Esophagus squamous epithelium (tissue), 5 donors: Measurements from ENCODE around the gene KIF1B. TPM values are rescaled to one million over a fixed set of nuclear protein-coding genes. Genes with fewer than 3 reads are reported as not detected.

Source experiments
- DNase-seq: peaks from one replicate; lab custom pipeline; 2025; lab: John Stamatoyannopoulos, UW
- H3K27ac ChIP-seq, 4 donors: fragments of 200-600 bp; sonication (generic); one replicate each; pipeline ENCODE4 v1.5.1; 2016 to 2019; ENCODE audit warnings: mild to moderate bottlenecking in 1 of 4
- H3K27me3 ChIP-seq, 4 donors: fragments of 200-600 bp; sonication (generic); 1 replicate in 3 of 4; 2 replicates in 1 of 4; pipeline versions ENCODE4 v1.5.1 to v1.6.0; 2017 to 2021; ENCODE audit warnings: antibody characterized with exemption in 1 of 4
- H3K36me3 ChIP-seq, 3 donors: fragments of 200-600 bp; sonication (generic); one replicate each; pipeline ENCODE4 v1.5.1; 2016 to 2019
- H3K4me1 ChIP-seq, 3 donors: fragments of 200-600 bp; sonication (generic); one replicate each; pipeline ENCODE4 v1.5.1; 2017 to 2019
- H3K4me3 ChIP-seq, 4 donors: fragments of 200-600 bp; sonication (generic); 1 replicate in 3 of 4; 2 replicates in 1 of 4; pipeline ENCODE4 v1.5.1; 2016 to 2019; ENCODE audit warnings: mild to moderate bottlenecking in 2 of 4, moderate library complexity in 1 of 4
- H3K9me3 ChIP-seq, 3 donors: fragments of 200-600 bp; sonication (generic); one replicate each; pipeline ENCODE4 v1.5.1; 2016 to 2019
- CTCF ChIP-seq, 6 experiments: fragments of 450-650 bp in 4 of 6; fragments of 200-600 bp in 2 of 6; sonication (generic) in 2 of 6; IDR thresholded peaks; one replicate each; pipeline ENCODE4 v1.5.1; 2016 to 2019; ENCODE audit warnings: antibody characterized with exemption in 6 of 6, mild to moderate bottlenecking in 4 of 6, moderate library complexity in 4 of 6
- POLR2A ChIP-seq, 4 donors: fragments of 450-650 bp; IDR thresholded peaks; one replicate each; pipeline ENCODE4 v1.6.1; 2017; ENCODE audit warnings: antibody characterized with exemption in 4 of 4, mild to moderate bottlenecking in 4 of 4, moderate library complexity in 3 of 4
- WGBS, 2 donors: methylation state at CpG; one replicate each; pipeline ENCODE4 v1.1.5; 2018; 5-methylcytosine and 5-hydroxymethylcytosine counted together
- intact Hi-C: fragments of 100-400 bp; cut with DNase I; formaldehyde crosslinking; loops from one replicate; pipeline ENCODE4 v1.15.0; 2022
- total RNA-seq, 4 donors: library from RNA; depleted of rRNA; stranded (reverse); fragments of >200 nt; gene quantifications; one replicate each; pipeline ENCODE4 v1.1.0, GENCODE V29; 2016
- donor health status: DM: yes; HTN: yes; CAD: no.

Gene KIF1B
- total RNA-seq, 4 donors from 2014 or later: 27.1 to 40.6 (median 38.1) TPM

GRCh38 chr1:10271090-10271489, 60.7 kb downstream of the KIF1B start:
- intact Hi-C loops: no loop called here
- WGBS, 2 donors: 83 to 90% methylated on average over 2 of the region's 2 CpGs
- no peak overlapping the region for H3K4me3 ChIP-seq
- no peaks in the 10 kb centered on the region for H3K4me1 ChIP-seq
- H3K27me3 ChIP-seq: no peaks in the 10 kb centered on the region
- DNase-seq: no peak
- H3K36me3 ChIP-seq: peaks cover 0 to 92% (median 5%) of the 10 kb centered on the region in 3 donors
- H3K27ac ChIP-seq: no peak overlapping the region
- TF ChIP-seq POLR2A (IDR thresholded peaks at IDR 0.05) (no peak), CTCF (IDR thresholded peaks at IDR 0.05) (no peak)
- H3K9me3 ChIP-seq: no peaks in the 10 kb centered on the region

GRCh38 chr1:10271869-10272268, 61.5 kb downstream of the KIF1B start:
- no peak overlapping the region for H3K27ac ChIP-seq
- 83 to 94% methylated on average over 2 of the region's 2 CpGs for WGBS, 2 donors
- H3K36me3 ChIP-seq: peaks cover 0 to 96% (median 12%) of the 10 kb centered on the region in 3 donors
- no peaks in the 10 kb centered on the region for H3K9me3 ChIP-seq
- no peaks in the 10 kb centered on the region for H3K4me1 ChIP-seq
- DNase-seq: no peak
- no peaks in the 10 kb centered on the region for H3K27me3 ChIP-seq
- intact Hi-C loops: no loop called here
- TF ChIP-seq POLR2A (IDR thresholded peaks at IDR 0.05) (no peak), CTCF (IDR thresholded peaks at IDR 0.05) (no peak)
- no peak overlapping the region for H3K4me3 ChIP-seq

- intact Hi-C loops: no loop called here
- no peak for DNase-seq
- Histone ChIP-seq H3K27me3 (no peaks in the 10 kb centered on the region), H3K36me3 (peaks cover 0 to 96% (median 16%) of the 10 kb centered on the region in 3 donors), H3K27ac (no peak overlapping the region), H3K4me3 (no peak overlapping the region), H3K9me3 (no peaks in the 10 kb centered on the region), H3K4me1 (no peaks in the 10 kb centered on the region)
- TF ChIP-seq CTCF (IDR thresholded peaks at IDR 0.05) (no peak), POLR2A (IDR thresholded peaks at IDR 0.05) (no peak)
- WGBS, 2 donors: 81 to 94% methylated on average over 1 of the region's 1 CpG
Measured at GRCh38 chr1:10272274-10272673, 61.9 kb downstream of the KIF1B start.

- Histone ChIP-seq H3K36me3 (peaks cover 6 to 100% (median 22%) of the 10 kb centered on the region in 3 donors), H3K4me1 (no peaks in the 10 kb centered on the region), H3K4me3 (no peak overlapping the region), H3K27me3 (no peaks in the 10 kb centered on the region), H3K9me3 (no peaks in the 10 kb centered on the region), H3K27ac (no peak overlapping the region)
- TF ChIP-seq CTCF (IDR thresholded peaks at IDR 0.05): no peak
- no peak for TF ChIP-seq POLR2A (IDR thresholded peaks at IDR 0.05)
- no peak for DNase-seq
- 89 to 94% methylated on average over 5 of the region's 5 CpGs for WGBS, 2 donors
- intact Hi-C loops: no loop called here
Measured at GRCh38 chr1:10278880-10279279, 68.5 kb downstream of the KIF1B start.

- H3K27ac ChIP-seq: no peak overlapping the region
- WGBS, 2 donors: 90 to 91% methylated on average over 3 of the region's 3 CpGs
- TF ChIP-seq CTCF (IDR thresholded peaks at IDR 0.05): no peak
- no peak for TF ChIP-seq POLR2A (IDR thresholded peaks at IDR 0.05)
Measured at GRCh38 chr1:10280439-10281350, 70.3 kb downstream of the KIF1B start.

More at GRCh38 chr1:10280439-10281350, 70.3 kb downstream of the KIF1B start:
- no peak for DNase-seq
- no peaks in the 10 kb centered on the region for H3K9me3 ChIP-seq
- H3K36me3 ChIP-seq: peaks cover 6 to 100% (median 24%) of the 10 kb centered on the region in 3 donors
- intact Hi-C loops: no loop called here
- no peak overlapping the region for H3K4me3 ChIP-seq
- H3K4me1 ChIP-seq: no peaks in the 10 kb centered on the region
- no peaks in the 10 kb centered on the region for H3K27me3 ChIP-seq
